UCSD-AML1 (cell line): ENCODE results near the gene PCDHGB5.
"Not testable (repeated sequence)": the region's sequence is repeated elsewhere in the genome, so short reads cannot be mapped to it uniquely, and the experiment has no call there.

ENCODE experiments used
- DNase-seq: peaks from one replicate; lab custom pipeline; 2025; ENCODE audit not compliant: unreplicated experiment; lab: John Stamatoyannopoulos, UW

Gene PCDHGB5

DNA sequence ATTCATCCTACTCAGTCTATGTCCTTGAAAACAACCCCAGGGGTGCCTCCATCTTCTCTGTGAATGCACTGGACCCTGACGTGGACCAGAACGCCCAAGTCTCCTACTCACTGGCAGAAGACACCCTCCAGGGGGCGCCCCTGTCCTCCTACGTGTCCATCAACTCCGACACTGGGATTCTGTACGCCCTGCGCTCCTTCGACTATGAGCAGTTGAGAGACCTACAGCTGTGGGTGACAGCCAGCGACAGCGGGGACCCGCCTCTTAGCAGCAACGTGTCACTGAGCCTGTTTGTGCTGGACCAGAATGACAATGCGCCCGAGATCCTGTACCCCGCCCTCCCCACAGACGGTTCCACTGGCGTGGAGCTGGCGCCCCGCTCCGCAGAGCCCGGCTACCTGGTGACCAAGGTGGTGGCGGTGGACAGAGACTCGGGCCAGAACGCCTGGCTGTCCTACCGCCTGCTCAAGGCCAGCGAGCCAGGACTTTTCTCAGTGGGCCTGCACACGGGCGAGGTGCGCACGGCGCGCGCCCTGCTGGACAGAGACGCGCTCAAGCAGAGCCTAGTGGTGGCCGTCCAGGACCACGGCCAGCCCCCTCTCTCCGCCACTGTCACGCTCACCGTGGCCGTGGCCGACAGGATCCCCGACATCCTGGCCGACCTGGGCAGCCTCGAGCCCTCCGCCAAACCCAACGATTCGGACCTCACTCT lies 22.1 kb upstream of the PCDHGB5 start:
- DNase-seq = not testable (repeated sequence)

DNA sequence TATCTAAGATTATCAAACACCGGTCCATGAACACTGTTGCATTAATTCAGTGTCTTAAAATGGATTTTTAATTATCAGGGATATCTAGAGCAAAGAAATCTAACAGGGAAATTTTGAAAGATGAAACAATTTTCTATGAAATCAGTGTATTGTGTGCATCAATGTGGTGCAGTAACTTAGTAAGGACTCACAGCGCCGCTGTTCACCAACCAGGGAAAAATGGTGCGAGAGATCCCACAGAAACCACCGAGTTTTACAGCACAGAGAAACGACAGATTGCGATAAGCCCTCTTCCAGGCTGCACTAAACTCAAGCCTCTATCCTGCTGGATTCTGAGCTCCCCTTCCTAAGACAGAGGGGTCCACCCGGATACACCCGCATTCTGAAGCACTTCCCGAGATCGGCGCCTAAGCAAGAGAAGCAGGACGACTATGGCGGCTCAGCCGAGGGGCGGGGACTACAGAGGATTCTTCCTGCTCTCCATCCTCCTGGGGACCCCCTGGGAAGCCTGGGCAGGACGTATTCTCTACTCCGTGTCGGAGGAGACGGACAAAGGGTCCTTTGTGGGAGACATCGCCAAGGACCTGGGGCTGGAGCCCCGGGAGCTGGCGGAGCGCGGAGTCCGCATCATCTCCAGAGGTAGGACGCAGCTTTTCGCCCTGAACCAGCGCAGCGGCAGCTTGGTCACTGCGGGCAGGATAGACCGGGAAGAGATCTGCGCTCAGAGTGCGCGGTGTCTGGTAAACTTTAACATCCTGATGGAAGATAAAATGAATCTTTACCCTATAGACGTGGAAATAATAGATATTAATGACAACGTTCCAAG lies 15.1 kb upstream of the PCDHGB5 start, which contains the start of gene PCDHGA7:
Gene PCDHGA7 (plus strand): TSS at position 274 of the 826 bp plus-strand sequence. CDS start 158 bp downstream, at position 432.
- no peak for DNase-seq

DNA sequence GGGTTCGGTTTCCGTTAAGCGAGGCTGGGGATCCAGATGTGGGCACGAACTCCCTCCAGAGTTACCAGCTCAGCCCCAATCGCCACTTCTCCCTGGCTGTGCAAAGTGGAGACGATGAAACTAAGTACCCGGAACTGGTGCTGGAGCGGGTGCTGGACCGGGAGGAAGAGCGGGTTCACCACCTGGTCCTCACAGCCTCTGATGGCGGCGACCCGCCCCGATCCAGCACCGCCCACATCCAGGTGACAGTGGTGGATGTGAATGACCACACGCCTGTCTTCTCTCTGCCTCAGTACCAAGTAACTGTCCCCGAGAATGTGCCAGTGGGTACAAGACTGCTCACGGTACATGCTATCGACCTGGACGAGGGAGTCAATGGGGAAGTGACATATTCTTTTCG lies 14.4 kb upstream of the PCDHGB5 start:
- DNase-seq = no peak

DNA sequence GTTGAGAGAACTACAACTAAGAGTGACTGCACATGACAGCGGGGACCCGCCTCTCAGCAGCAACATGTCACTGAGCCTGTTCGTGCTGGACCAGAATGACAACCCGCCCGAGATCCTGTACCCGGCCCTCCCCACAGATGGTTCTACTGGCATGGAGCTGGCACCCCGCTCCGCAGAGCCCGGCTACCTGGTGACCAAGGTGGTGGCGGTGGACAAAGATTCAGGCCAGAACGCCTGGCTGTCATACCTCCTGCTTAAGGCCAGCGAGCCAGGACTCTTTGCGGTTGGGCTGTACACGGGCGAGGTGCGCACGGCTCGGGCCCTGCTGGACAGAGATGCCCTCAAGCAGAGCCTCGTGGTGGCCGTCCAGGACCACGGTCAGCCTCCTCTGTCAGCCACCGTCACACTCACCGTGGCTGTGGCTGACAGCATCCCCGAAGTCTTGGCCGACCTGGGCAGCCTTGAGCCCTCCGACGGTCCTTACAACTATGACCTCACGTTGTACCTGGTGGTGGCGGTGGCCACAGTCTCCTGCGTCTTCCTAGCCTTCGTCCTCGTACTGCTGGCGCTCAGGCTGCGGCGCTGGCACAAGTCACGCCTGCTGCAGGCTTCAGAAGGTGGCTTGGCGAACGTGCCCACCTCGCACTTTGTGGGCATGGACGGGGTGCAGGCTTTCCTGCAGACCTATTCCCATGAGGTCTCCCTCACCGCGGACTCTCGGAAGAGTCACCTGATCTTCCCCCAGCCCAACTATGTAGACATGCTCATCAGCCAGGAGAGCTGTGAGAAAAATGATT lies 13.1 kb upstream of the PCDHGB5 start:
- DNase-seq = no peak

DNA sequence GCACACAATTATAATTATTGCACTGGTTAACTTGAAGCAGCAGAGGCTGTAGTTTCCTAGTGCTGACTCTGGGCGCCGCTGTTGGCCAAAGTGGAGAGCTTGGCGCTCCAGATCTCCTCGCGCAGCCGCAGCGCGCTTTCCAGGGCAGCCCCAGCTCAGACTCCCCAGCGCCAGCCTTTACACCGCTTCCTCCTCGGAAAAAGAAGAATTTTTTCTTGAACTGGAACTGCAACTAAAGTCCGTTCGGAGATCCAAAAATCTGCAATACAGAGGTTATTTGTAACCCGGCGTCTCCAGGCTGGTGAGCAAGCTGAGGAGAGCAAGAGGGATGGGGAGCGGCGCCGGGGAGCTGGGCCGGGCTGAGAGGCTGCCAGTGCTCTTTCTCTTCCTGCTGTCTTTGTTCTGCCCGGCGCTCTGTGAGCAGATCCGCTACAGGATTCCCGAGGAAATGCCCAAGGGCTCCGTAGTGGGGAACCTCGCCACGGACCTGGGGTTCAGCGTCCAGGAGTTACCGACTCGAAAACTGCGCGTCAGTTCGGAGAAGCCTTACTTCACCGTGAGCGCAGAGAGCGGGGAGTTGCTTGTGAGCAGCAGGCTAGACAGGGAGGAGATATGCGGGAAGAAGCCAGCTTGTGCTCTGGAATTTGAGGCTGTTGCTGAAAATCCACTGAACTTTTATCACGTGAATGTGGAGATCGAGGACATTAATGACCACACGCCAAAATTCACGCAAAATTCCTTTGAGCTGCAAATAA lies 10.0 kb upstream of the PCDHGB5 start, which contains the start of gene PCDHGB4:
Gene PCDHGB4 (plus strand): TSS at position 142 of the 755 bp plus-strand sequence. CDS start 187 bp downstream, at position 329.
- DNase-seq = peak; percentile 50

DNA sequence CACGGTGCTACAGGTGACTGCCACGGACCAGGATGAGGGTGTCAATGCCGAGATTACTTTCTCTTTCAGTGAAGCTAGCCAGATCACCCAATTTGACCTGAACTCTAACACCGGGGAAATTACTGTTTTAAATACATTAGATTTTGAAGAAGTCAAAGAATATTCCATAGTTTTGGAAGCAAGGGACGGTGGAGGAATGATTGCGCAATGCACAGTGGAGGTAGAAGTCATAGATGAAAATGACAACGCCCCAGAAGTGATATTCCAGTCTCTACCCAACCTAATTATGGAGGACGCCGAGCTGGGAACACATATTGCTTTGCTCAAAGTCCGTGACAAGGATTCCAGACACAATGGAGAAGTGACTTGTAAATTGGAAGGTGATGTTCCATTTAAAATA lies 9.1 kb upstream of the PCDHGB5 start:
- no peak for DNase-seq

DNA sequence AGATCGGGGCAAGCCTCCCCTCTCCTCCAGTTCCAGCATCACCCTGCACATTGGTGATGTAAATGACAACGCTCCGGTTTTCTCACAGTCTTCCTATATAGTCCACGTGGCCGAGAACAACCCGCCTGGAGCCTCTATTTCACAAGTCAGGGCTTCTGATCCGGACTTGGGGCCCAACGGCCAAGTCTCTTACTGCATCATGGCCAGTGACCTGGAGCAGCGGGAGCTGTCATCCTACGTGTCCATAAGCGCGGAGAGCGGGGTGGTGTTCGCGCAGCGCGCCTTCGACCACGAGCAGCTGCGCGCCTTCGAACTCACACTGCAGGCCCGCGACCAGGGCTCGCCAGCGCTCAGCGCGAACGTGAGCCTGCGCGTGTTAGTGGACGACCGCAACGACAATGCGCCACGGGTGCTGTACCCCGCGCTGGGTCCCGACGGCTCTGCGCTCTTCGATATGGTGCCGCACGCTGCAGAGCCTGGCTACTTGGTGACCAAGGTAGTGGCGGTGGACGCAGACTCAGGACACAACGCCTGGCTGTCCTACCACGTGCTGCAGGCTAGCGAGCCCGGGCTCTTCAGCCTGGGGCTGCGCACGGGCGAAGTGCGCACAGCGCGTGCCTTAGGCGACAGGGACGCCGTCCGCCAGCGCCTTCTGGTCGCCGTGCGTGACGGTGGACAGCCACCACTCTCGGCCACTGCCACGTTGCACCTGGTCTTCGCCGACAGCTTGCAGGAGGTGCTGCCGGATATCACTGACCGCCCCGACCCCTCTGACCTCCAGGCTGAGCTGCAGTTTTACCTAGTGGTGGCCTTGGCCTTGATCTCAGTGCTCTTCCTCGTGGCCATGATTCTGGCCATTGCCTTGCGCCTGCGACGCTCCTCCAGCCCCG lies 8.3 kb upstream of the PCDHGB5 start:
- DNase-seq = no peak

DNA sequence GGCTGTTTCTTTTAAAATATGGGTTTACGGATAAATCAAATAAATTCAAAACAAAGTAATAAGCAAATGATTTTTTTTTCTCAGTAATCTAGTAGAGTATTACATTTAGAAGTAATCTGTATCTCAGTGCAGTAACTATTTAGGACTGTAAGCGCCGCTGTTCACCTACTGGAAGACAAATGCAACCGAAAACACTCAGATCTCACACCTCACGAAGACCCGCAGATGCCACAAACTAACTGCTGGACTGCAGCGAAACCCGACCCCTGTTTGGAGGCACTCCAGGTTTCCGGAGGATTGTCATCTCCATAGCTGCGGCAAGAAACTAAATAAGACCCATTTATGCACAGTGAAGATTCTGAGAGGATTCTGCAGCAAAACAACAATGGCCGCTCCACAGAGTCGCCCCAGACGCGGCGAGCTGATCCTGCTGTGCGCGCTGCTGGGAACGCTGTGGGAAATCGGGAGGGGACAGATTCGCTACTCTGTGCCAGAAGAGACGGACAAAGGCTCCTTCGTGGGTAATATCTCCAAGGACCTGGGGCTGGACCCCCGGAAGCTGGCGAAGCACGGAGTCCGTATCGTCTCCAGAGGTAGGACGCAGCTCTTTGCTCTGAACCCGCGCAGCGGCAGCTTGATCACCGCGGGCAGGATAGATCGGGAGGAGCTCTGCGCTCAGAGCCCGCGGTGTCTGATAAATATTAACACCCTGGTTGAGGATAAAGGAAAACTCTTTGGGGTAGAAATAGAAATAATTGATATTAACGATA lies 5.1 kb upstream of the PCDHGB5 start, which contains the start of gene PCDHGA8:
Gene PCDHGA8 (plus strand): TSS at position 205 of the 770 bp plus-strand sequence. CDS start 181 bp downstream, at position 386.
- no peak for DNase-seq

DNA sequence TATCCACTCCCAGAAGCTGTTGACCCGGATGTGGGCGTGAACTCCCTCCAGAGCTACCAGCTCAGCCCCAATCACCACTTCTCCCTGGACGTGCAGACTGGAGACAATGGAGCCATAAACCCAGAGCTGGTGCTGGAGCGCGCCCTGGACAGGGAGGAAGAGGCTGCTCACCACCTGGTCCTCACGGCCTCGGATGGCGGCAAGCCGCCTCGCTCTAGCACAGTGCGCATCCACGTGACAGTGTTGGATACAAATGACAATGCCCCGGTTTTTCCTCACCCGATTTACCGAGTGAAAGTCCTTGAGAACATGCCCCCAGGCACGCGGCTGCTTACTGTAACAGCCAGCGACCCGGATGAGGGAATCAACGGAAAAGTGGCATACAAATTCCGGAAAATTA lies 4.5 kb upstream of the PCDHGB5 start:
- DNase-seq = no peak

DNA sequence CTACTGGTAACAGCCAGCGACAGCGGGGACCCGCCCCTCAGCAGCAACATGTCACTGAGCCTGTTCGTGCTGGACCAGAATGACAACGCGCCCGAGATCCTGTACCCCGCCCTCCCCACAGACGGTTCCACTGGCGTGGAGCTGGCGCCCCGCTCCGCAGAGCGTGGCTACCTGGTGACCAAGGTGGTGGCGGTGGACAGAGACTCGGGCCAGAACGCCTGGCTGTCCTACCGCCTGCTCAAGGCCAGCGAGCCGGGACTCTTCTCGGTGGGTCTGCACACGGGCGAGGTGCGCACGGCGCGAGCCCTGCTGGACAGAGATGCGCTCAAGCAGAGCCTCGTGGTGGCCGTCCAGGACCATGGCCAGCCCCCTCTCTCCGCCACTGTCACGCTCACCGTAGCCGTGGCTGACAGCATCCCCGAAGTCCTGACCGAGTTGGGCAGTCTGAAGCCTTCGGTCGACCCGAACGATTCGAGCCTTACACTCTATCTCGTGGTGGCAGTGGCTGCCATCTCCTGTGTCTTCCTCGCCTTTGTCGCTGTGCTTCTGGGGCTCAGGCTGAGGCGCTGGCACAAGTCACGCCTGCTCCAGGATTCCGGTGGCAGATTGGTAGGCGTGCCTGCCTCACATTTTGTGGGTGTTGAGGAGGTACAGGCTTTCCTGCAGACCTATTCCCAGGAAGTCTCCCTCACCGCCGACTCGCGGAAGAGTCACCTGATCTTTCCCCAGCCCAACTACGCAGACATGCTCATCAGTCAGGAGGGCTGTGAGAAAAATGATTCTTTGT lies 3.2 kb upstream of the PCDHGB5 start:
- DNase-seq = not testable (repeated sequence)

DNA sequence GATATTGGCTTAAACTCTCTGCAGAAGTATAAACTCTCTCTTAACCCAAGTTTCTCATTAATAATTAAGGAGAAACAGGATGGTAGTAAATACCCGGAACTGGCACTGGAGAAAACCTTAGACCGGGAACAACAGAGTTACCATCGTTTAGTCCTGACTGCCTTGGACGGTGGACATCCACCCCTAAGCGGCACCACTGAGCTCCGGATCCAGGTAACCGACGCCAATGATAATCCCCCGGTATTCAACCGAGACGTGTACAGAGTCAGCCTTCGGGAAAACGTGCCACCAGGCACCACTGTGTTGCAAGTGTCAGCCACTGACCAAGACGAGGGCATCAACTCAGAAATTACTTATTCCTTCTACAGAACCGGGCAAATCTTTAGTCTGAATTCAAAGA lies 861 bp downstream of the PCDHGB5 start:
- DNase-seq = no peak

DNA sequence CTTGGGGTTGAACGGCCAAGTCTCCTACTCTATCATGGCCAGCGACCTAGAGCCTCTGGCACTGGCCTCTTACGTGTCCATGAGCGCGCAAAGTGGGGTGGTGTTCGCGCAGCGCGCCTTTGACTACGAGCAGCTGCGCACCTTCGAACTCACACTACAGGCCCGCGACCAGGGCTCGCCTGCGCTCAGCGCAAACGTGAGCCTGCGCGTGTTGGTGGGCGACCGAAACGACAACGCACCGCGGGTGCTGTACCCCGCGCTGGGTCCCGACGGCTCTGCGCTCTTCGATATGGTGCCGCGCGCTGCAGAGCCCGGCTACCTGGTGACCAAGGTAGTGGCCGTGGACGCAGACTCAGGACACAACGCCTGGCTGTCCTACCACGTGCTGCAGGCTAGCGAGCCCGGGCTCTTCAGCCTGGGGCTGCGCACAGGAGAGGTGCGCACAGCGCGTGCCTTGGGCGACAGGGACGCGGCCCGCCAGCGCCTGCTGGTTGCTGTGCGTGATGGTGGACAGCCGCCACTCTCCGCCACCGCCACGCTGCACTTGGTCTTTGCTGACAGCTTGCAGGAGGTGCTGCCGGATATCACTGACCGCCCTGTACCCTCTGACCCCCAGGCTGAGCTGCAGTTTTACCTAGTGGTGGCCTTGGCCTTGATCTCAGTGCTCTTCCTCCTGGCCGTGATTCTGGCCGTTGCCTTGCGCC lies 2.0 kb downstream of the PCDHGB5 start:
- DNase-seq = no peak

DNA sequence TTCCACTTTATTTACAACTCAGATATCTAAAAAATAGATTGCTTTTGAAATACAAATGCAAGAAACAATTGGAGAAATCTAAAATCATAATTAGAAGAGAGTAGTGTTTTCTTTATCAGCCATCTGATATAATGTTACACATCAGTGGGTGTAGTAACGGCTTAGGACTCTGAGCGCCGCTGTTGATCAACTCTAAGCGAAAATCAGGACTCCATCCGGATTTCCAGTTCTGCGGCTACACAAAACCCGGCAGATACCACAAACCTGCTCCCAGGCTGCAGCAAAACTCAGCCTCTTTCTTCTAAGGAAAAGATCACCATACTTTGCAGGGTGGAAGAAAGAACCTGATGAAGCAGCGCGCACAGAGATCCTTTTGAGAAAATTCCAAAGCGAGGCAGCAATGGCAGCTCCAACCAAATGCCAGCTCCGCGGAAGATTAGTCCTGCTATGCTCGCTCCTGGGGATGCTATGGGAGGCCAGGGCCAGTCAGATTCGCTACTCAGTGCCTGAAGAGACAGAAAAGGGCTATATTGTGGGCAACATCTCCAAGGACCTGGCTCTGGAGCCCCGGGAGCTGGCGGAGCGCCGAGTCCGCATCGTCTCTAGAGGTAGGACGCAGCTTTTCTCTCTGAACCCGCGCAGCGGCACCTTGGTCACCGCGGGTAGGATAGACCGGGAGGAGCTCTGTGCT lies 5.0 kb downstream of the PCDHGB5 start, which contains the start of gene PCDHGA9:
Gene PCDHGA9 (plus strand): TSS at position 226 of the 691 bp plus-strand sequence. CDS start 175 bp downstream, at position 401.
- DNase-seq = no peak

DNA sequence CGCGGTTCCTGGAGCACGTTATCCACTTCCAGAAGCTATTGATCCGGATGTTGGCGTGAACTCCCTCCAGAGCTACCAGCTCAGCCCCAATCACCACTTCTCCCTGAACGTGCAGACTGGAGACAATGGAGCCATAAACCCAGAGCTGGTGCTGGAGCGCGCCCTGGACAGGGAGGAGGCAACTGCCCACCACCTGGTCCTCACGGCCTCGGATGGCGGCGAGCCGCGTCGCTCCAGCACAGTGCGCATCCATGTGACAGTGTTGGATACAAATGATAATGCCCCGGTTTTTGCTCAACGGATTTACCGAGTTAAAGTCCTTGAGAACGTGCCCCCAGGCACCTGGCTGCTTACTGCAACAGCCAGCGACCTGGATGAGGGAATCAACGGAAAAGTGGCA lies 5.6 kb downstream of the PCDHGB5 start:
- no peak for DNase-seq

DNA sequence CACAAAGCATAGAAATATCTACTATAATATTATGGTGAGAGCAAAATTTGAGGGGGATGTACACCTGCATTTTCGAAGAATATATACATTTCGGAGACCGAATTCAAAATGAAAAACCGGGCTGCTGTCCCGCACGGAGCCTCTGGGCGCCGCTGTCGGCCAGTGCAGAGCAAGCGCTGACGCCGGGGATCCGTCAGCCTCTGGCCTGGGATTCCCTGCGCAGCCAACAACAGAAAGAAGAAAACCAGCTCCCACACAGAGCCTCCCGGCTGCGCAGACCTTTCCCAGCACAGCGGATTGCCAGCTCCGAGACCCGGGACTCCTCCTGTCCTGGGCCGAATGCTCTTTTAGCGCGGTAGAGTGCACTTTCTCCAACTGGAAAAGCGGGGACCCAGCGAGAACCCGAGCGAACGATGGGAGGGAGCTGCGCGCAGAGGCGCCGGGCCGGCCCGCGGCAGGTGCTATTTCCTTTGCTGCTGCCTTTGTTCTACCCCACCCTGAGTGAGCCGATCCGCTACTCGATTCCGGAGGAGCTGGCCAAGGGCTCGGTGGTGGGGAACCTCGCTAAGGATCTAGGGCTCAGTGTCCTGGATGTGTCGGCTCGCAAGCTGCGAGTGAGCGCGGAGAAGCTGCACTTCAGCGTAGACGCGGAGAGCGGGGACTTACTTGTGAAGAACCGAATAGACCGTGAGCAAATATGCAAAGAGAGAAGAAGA lies 10.2 kb downstream of the PCDHGB5 start, which contains the start of gene PCDHGB6:
Gene PCDHGB6 (plus strand): TSS at position 232 of the 716 bp plus-strand sequence. CDS start 182 bp downstream, at position 414.
- not testable (repeated sequence) for DNase-seq
